H1 (cell line): Measurements from ENCODE around the gene NRXN3. TPM values are rescaled to one million over a fixed set of nuclear protein-coding genes. Genes with fewer than 3 reads are reported as not detected.

ENCODE experiments used
- CTCF ChIA-PET: fragments of 300-600 bp; sonication (Branson Sonifier 250); formaldehyde crosslinking; loops from one replicate; lab custom pipeline; 2021; ENCODE audit not compliant: partially characterized antibody; lab: Charles Lee
- POLR2A ChIA-PET: fragments of 300-600 bp; sonication (Branson Sonifier 250); formaldehyde crosslinking; loops from one replicate; lab custom pipeline; 2021; ENCODE audit warnings: inconsistent platforms; ENCODE audit not compliant: partially characterized antibody; lab: Charles Lee
- DNase-seq, 2 experiments: peaks; one replicate each; pipeline versions ENCODE4 v3.0.0 to v3.0.0-alpha.2; 2010 to 2022; ENCODE audit warnings: low spot score in 2 of 2, low read depth in 1 of 2, mixed read lengths in 1 of 2
- FAIRE-seq: peaks from 2 replicates; lab custom pipeline; 2011; peaks lifted over from hg19 to GRCh38; lab: Jason Lieb, UNC
- H2AFZ ChIP-seq: 2 replicates; pipeline ENCODE4 v1.8.1; 2012; ENCODE audit warnings: low read length, inconsistent platforms
- H2AK5ac ChIP-seq: 2 replicates; pipeline ENCODE4 v1.6.1; 2013; ENCODE audit warnings: low read depth, low read length
- H2BK120ac ChIP-seq: replicated peaks from 2 replicates; pipeline ENCODE3; 2013; ENCODE audit warnings: low read depth, low read length, inconsistent platforms
- H2BK12ac ChIP-seq: 2 replicates; pipeline ENCODE4 v1.6.1; 2013; ENCODE audit warnings: low read depth, low read length
- H2BK15ac ChIP-seq: 2 replicates; pipeline ENCODE4 v1.6.1; 2013; ENCODE audit warnings: low read length
- H2BK20ac ChIP-seq: 2 replicates; pipeline ENCODE4 v1.6.1; 2013; ENCODE audit warnings: low read length
- H2BK5ac ChIP-seq: 2 replicates; pipeline ENCODE4 v1.6.1; 2013; ENCODE audit warnings: low read depth, low read length
- H3K14ac ChIP-seq: 2 replicates; pipeline ENCODE4 v1.6.1; 2013; ENCODE audit warnings: inconsistent platforms; ENCODE audit not compliant: insufficient read length
- H3K18ac ChIP-seq: 2 replicates; pipeline ENCODE4 v1.6.1; 2013; ENCODE audit warnings: low read length; ENCODE audit errors: extremely low read depth
- H3K23ac ChIP-seq: 2 replicates; pipeline ENCODE4 v1.6.1; 2013; ENCODE audit warnings: inconsistent platforms; ENCODE audit not compliant: insufficient read length
- H3K23me2 ChIP-seq: 2 replicates; pipeline ENCODE4 v1.6.1; 2013; ENCODE audit warnings: low read depth, low read length
- H3K27ac ChIP-seq: 2 replicates; pipeline ENCODE4 v1.6.1; 2011; ENCODE audit warnings: low read depth, low read length, inconsistent platforms
- H3K27me3 ChIP-seq, 4 experiments: replicated peaks in 1 of 4; 1 replicate in 1 of 4; 2 replicates in 3 of 4; pipeline versions ENCODE4 v1.6.1 to v1.8.1; 2011 to 2013; ENCODE audit warnings: low read length in 3 of 4, mild to moderate bottlenecking in 3 of 4, inconsistent platforms in 2 of 4, mixed read lengths in 2 of 4, moderate library complexity in 1 of 4; ENCODE audit not compliant: control insufficient read depth in 3 of 4, insufficient read depth in 3 of 4; ENCODE audit errors: extremely low read depth in 1 of 4
- H3K36me3 ChIP-seq, 4 experiments: 2 replicates each; pipeline versions ENCODE4 v1.6.1 to v1.8.1; 2011 to 2013; ENCODE audit warnings: mild to moderate bottlenecking in 4 of 4, low read length in 3 of 4, moderate library complexity in 2 of 4, control low read depth in 1 of 4, inconsistent platforms in 1 of 4; ENCODE audit not compliant: insufficient read depth in 4 of 4, control insufficient read depth in 2 of 4
- H3K4ac ChIP-seq: replicated peaks from 2 replicates; pipeline ENCODE3; 2013; ENCODE audit warnings: low read length, low read depth, mixed read lengths, inconsistent platforms; ENCODE audit not compliant: insufficient read length
- H3K4me1 ChIP-seq, 4 experiments: replicated peaks in 1 of 4; 1 replicate in 1 of 4; 2 replicates in 3 of 4; pipeline versions ENCODE4 v1.6.1 to v1.8.1; 2011 to 2013; ENCODE audit warnings: low read length in 3 of 4, inconsistent platforms in 2 of 4, mixed read lengths in 1 of 4; ENCODE audit not compliant: insufficient read depth in 4 of 4, control insufficient read depth in 3 of 4
- H3K4me2 ChIP-seq, 2 experiments: 2 replicates each; pipeline versions ENCODE4 v1.6.1 to v1.8.1; 2011 to 2013; ENCODE audit warnings: low read depth in 2 of 2, low read length in 2 of 2, control low read depth in 1 of 2, inconsistent platforms in 1 of 2, mild to moderate bottlenecking in 1 of 2; ENCODE audit not compliant: insufficient read depth in 1 of 2
- H3K4me3 ChIP-seq, 4 experiments: fragments of 200-600, 300-600 bp in 1 of 4; sonication (generic), shearing (Covaris generic), sonication (Bioruptor Twin) in 1 of 4; 2 replicates each; pipeline versions ENCODE4 v1.5.1 to v1.8.1; 2011 to 2016; ENCODE audit warnings: low read length in 4 of 4, low read depth in 3 of 4, control low read depth in 2 of 4, inconsistent platforms in 2 of 4, mild to moderate bottlenecking in 2 of 4, mixed read lengths in 1 of 4, moderate library complexity in 1 of 4; ENCODE audit not compliant: insufficient read depth in 2 of 4; ENCODE audit errors: extremely low read depth in 1 of 4
- H3K56ac ChIP-seq: replicated peaks from 2 replicates; pipeline ENCODE3; 2013; ENCODE audit warnings: low read depth, mild to moderate bottlenecking, mixed read lengths, low read length, inconsistent platforms; ENCODE audit not compliant: insufficient read length
- H3K79me1 ChIP-seq: 2 replicates; pipeline ENCODE4 v1.6.1; 2013; ENCODE audit warnings: low read depth, low read length, control low read depth
- H3K79me2 ChIP-seq, 2 experiments: 2 replicates each; pipeline versions ENCODE4 v1.6.1 to v1.8.1; 2012 to 2013; ENCODE audit warnings: low read length in 2 of 2, mild to moderate bottlenecking in 2 of 2, inconsistent platforms in 1 of 2; ENCODE audit not compliant: insufficient read depth in 2 of 2, control insufficient read depth in 1 of 2
- H3K9ac ChIP-seq, 4 experiments: replicated peaks in 1 of 4; 1 replicate in 1 of 4; 2 replicates in 3 of 4; pipeline versions ENCODE4 v1.6.1 to v1.8.1; 2011 to 2013; ENCODE audit warnings: low read depth in 3 of 4, low read length in 3 of 4, control low read depth in 2 of 4, mild to moderate bottlenecking in 2 of 4, moderate library complexity in 2 of 4, inconsistent platforms in 1 of 4; ENCODE audit errors: extremely low read depth in 1 of 4
- H3K9me3 ChIP-seq, 2 experiments: 2 replicates each; pipeline versions ENCODE4 v1.6.1 to v1.8.1; 2012 to 2013; ENCODE audit warnings: mild to moderate bottlenecking in 2 of 2, moderate library complexity in 2 of 2, control low read depth in 1 of 2, inconsistent platforms in 1 of 2, low read depth in 1 of 2, low read length in 1 of 2, mixed read lengths in 1 of 2; ENCODE audit not compliant: insufficient read depth in 2 of 2
- H4K20me1 ChIP-seq, 2 experiments: replicated peaks in 1 of 2; 2 replicates each; pipeline versions ENCODE3 to v1.8.1; 2011 to 2013; ENCODE audit warnings: inconsistent platforms in 2 of 2, low read length in 2 of 2, mild to moderate bottlenecking in 1 of 2; ENCODE audit not compliant: insufficient read depth in 2 of 2, control insufficient read depth in 1 of 2
- H4K5ac ChIP-seq: 2 replicates; pipeline ENCODE4 v1.6.1; 2013; ENCODE audit warnings: low read length, low read depth, mixed read lengths, inconsistent platforms; ENCODE audit not compliant: insufficient read length
- H4K8ac ChIP-seq: 2 replicates; pipeline ENCODE4 v1.8.0; 2013; ENCODE audit warnings: mild to moderate bottlenecking, moderate library complexity, low read length, inconsistent platforms; ENCODE audit not compliant: insufficient read depth; ENCODE audit errors: extremely low read depth
- H4K91ac ChIP-seq: replicated peaks from 2 replicates; pipeline ENCODE3; 2013; ENCODE audit warnings: low read length, mixed read lengths, inconsistent platforms; ENCODE audit not compliant: insufficient read length
- CREB1 ChIP-seq: IDR thresholded peaks from 2 replicates; pipeline ENCODE4 v1.6.1; 2012; ENCODE audit warnings: inconsistent platforms
- KDM5A ChIP-seq: fragments of 200-600 bp; IDR thresholded peaks from 2 replicates; pipeline ENCODE4 v1.7.1; 2012; ENCODE audit warnings: mild to moderate bottlenecking, low read length, inconsistent platforms, mixed read lengths
- SIN3A ChIP-seq, 2 experiments: IDR thresholded peaks in 1 of 2; conservative IDR thresholded peaks in 1 of 2; 2 replicates each; pipeline ENCODE4 v1.6.1; 2011 to 2012; ENCODE audit warnings: low read length in 2 of 2, improper control_type of control experiment in 1 of 2, low read depth in 1 of 2, mild to moderate bottlenecking in 1 of 2
- SIX5 ChIP-seq: IDR thresholded peaks from 2 replicates; pipeline ENCODE4 v1.6.1; 2011; ENCODE audit warnings: mild to moderate bottlenecking, low read depth, low read length
- WGBS, 2 experiments: shearing (Covaris generic) in 1 of 2; methylation state at CpG; one replicate each; pipeline versions ENCODE4 v1.1.6 to v1.1.7; 2013 to 2015; ENCODE audit warnings: low lambda C conversion rate in 2 of 2, mixed read lengths in 2 of 2, inconsistent platforms in 1 of 2, low coverage in 1 of 2, missing lambda C conversion rate in 1 of 2; ENCODE audit not compliant: insufficient replicate concordance in 2 of 2, insufficient coverage in 1 of 2, insufficient read length in 1 of 2; ENCODE audit errors: extremely low coverage in 1 of 2, missing lambda C conversion rate in 1 of 2; 5-methylcytosine and 5-hydroxymethylcytosine counted together
- polyA plus RNA-seq, 7 experiments: library from polyadenylated mRNA; depleted of rRNA in 3 of 7; stranded (reverse) in 5 of 7; unstranded in 2 of 7; fragments of >200 nt in 5 of 7; fragments of 200-250 nt in 2 of 7; gene quantifications; 1 replicate in 5 of 7; 2 replicates in 1 of 7; 4 replicates in 1 of 7; pipeline versions ENCODE4 v1.2.1 to v1.2.3, GENCODE V29; 2011 to 2013; ENCODE audit warnings: missing spikeins in 2 of 7, mixed read lengths in 2 of 7
- total RNA-seq: library from RNA; stranded (reverse); fragmentation: NEBNext Ultra II Directional; extraction: Animal tissue kit (Norgen Biotek cat#: 25700); gene quantifications from 2 replicates; pipeline ENCODE4 v1.2.1, GENCODE V29; 2021

NRXN3 gene
- total and polyA plus RNA-seq, 2 of the 8 experiments (the other 6 are each of a cell fraction or from before 2014, with no cell fraction given), result 2.6 to 4.1 TPM

DNA sequence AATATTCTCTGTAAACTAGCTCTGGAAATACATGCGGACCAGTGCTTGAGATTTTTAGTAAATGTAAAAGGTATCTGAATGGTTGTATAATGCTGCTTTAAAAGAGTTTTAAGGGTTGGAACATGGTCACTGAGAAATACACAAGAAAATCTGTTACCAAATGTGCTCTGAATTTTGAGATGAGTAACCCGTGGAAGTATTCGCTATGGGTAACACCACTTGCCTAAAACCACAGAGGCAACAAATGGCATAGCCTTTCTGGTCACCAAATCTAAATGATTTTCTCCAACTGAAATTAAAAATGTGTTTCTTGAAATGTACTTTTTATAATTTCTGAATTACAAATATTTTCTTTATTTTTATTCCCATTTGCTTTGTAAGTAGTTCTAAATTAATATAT lies 1295.5 kb downstream of the NRXN3 start:
- H3K36me3 ChIP-seq, result no peaks in the 10 kb centered on the region
- no peak overlapping the region for H3K4me3 ChIP-seq
- no peak overlapping the region for H2BK120ac ChIP-seq
- H3K27me3 ChIP-seq, result no peaks in the 10 kb centered on the region
- H3K4me1 ChIP-seq, result peaks cover 0 to 3% (median 0%) of the 10 kb centered on the region in 4 experiments; a peak in 1 of 7 replicates
- no peaks in the 10 kb centered on the region for H3K23me2 ChIP-seq
- ChIA-PET CTCF (no interaction called here), POLR2A (no interaction called here)
- H4K8ac ChIP-seq, result no peak overlapping the region
- TF ChIP-seq CREB1 (no peak), KDM5A (no peak), SIN3A (conservative IDR thresholded peaks at IDR 0.05 in 1 of 2, IDR thresholded peaks at IDR 0.05 in 1 of 2; ENCODE audit: low read depth in 1 of 2, low read length in 2 of 2) (no peak), SIX5 (no peak)
- no peaks in the 10 kb centered on the region for H3K79me1 ChIP-seq
- no peak overlapping the region for H3K4me2 ChIP-seq
- FAIRE-seq, result no peak
- H3K23ac ChIP-seq, result no peak overlapping the region
- no peak overlapping the region for H3K18ac ChIP-seq
- no peak for DNase-seq
- H2BK15ac ChIP-seq, result no peak overlapping the region
- H4K5ac ChIP-seq, result no peak overlapping the region
- no peak overlapping the region for H2AFZ ChIP-seq
- no peak overlapping the region for H2BK20ac ChIP-seq
- no peak overlapping the region for H4K91ac ChIP-seq
- H4K20me1 ChIP-seq, result no peaks in the 10 kb centered on the region
- no peak overlapping the region for H3K27ac ChIP-seq
- no peaks in the 10 kb centered on the region for H3K9me3 ChIP-seq
- no peak overlapping the region for H3K4ac ChIP-seq
- WGBS, 2 experiments, result 100% methylated on average over 3 of the region's 3 CpGs; no CpG with 5 or more reads in 1 of the 2 experiments
- no peaks in the 10 kb centered on the region for H3K79me2 ChIP-seq
- no peak overlapping the region for H2BK5ac ChIP-seq
- H3K9ac ChIP-seq, result no peak overlapping the region
- no peak overlapping the region for H3K56ac ChIP-seq
- H2AK5ac ChIP-seq, result no peak overlapping the region
- H2BK12ac ChIP-seq, result no peak overlapping the region
- no peak overlapping the region for H3K14ac ChIP-seq
